Stimulated activated CD4-positive, alpha-beta T cell treated with anti-CD3 and anti-CD28 coated beads, Interleukin-4, amount 100 ng/mL, for 48 hours (primary cell): ENCODE data around the gene HOXB2.

ENCODE experiments used
- DNase-seq, 2 donors: peaks; one replicate each; pipeline ENCODE4 v3.0.0-alpha.2; 2020; ENCODE audit warnings: low read depth in 2 of 2

HOXB2 gene

DNA sequence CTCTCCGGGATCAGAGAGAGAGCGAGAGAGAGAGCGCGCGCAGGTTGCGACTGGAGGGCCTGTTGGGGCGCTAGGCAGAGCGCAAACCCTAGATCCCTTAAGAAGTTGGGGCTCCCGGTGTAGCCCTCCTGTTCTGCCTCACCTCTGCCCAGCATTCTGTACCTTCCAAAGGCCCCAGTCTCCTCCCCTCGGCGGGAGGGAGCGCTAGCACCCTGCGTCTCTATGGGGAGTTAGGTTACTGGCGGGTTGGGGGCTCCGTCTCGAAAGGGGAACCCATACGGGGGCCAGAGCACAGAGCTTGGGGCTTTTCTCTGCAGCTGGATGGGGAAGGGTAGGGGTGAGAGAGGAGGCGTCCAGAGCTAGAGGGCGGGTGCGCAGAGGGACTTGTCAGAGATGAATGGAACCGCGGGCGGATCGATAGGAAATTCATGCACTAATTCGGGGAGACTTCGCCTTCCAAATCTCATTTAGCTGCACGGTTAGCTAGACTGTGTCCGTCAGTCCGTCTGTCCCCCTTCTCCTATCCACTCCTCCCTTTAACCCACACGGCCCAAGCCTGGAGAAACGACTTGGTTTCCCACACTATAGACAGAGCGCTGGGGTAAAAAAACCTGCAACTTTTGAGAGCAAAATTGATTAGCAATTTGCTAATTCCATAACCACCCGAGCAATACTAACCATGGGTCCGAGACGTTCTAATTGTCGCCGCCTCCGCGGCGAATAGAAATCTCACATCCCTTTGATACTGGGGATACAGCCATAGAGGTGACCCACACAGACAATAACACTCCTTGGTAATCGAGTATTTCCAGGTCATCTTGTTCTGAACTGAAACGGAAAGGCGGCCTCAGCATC lies 33.9 kb upstream of the HOXB2 start:
- no peak for DNase-seq

DNA sequence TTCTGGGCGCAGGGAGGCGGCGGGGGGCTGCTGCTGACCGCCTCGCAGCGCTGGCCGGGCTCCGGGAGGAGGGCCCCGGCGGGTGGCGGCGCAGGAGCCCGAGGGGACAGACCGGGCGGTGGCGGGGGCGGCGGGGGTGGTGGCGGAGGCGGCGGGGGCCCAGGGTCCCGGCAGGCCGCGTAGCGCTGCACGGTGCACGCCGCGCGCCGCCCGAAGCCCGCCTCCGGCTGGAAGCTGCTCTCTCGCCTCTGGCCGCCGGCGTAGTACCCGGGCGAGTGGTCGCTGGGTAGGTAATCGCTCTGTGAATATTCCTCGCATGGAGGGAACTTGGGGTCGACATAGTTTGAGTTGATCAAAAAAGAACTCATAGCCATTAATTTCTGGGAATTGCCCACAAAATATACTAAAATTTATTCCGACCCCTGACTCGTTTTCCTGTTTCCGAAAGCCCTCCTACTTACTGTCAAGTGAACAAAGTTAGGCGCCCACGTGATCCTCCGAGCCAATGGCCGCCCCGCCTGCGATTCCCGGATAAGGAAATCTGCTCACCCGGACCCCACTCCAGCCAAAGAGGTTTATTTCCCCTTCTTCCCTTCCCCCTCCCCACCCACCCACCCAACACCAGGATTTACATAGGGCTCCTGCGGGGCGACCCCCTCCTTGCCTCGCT lies 33.2 kb upstream of the HOXB2 start, which contains the start of gene HOXB4:
HOXB4 (minus strand) TSS at position 405 of the 670 bp plus-strand sequence; CDS start at position 374, 31 bp downstream.
- DNase-seq: peak in 1 of 2 donors; percentile 68

- no peak for DNase-seq
Measured at GRCh38 chr17:48577330-48577945, 32.5 kb upstream of the HOXB2 start.

DNA sequence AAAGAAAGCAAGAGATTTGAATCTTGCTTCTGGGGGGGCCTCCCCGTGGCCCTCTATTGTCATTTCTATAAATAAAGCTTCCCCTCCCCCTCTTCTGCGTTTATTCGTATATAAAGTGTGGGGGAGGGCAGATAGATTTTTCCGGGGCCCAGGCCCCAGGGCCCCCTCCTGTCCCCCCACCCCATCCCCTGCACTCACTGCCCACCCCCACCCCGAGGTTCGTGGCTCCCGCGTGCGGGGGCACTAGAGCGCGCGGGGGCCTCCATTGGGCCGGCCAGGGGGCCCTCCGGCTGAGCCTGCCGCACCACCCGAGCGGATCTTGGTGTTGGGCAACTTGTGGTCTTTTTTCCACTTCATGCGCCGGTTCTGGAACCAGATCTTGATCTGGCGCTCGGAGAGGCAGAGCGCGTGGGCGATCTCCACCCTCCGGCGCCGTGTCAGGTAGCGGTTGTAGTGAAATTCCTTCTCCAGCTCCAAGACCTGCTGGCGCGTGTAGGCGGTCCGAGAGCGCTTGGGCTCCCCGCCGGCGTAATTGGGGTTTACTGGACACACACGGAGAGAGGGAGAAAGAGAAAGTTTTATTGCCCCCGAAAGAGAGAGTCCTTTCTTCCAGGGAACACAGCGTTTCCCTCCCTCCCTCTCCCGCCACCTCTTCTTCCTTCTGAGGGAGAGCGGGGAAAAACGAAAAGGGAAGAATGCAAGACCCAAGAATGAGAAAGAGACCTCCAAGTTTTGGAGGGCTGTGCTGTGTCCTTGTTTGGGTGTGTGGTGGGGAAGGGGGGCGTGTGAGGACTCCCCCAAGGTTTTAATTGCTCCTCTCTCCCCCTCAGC lies 31.8 kb upstream of the HOXB2 start:
- no peak for DNase-seq

GRCh38 chr17:48575673-48576478 lies 31.0 kb upstream of the HOXB2 start:
- no peak for DNase-seq

DNA sequence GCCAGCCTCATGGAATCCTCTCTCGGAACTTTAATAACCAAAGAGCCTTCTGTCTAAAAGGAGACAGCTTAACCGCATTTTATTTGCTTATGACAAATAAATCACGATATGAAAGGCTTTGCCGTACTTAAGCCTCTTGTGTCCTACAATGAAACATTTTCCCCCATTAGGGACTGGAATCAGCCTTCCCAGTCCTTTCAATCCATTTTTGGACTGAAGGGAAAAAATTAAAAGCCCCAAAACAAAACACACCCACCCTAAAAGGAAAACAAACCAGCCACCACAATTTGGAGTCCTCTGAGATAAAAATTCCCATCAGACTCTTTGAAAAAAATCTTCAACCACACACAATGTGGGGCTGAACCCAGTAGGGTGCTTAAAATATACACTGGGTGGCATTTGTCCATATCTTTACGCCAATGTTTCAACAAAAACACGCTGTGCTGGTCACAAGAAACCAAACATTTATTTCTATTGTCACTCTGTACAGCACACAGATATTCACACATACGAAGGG lies 30.2 kb upstream of the HOXB2 start:
- DNase-seq: no peak

GRCh38 chr17:48574505-48575065 lies 29.7 kb upstream of the HOXB2 start:
- DNase-seq: no peak

- DNase-seq: no peak
Measured at GRCh38 chr17:48571826-48572417, 27.0 kb upstream of the HOXB2 start.

GRCh38 chr17:48571024-48571818 lies 26.3 kb upstream of the HOXB2 start:
- DNase-seq: no peak

- no peak for DNase-seq
Measured at GRCh38 chr17:48570325-48571023, 25.6 kb upstream of the HOXB2 start.

DNA sequence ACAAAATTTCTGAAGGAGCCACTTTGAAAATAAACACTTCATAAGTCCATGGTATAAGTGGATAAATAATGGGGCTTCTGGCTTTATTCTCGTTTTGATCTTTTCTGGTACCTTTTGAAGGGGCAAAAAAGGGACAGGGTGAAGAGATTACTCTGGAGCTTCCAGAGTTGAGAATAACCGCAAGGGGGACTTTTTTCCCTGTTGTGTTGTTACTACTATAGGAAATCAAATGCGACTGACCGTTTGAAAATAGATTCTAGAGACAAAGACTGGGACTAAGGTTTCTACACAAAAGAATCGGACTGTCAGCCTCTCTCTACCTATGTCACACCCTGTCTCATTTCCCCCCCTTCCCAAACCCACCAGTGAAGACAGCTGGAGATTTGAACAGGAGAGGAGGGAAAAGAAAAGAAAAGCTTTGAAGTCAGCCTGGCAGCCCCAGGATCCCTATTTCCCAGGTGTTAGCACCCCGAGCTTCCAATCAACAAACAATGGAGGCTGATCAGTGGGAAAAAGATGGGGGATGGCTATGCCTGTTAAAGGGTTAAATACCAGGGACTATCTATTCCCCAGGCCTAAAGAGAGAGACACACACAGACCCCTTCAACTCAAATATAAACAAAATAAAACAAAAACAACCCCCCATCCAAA lies 24.9 kb upstream of the HOXB2 start:
- DNase-seq: no peak

- no peak for DNase-seq
Measured at GRCh38 chr17:48569240-48569582, 24.3 kb upstream of the HOXB2 start.

GRCh38 chr17:48568499-48569239 lies 23.8 kb upstream of the HOXB2 start:
- DNase-seq: no peak

DNA sequence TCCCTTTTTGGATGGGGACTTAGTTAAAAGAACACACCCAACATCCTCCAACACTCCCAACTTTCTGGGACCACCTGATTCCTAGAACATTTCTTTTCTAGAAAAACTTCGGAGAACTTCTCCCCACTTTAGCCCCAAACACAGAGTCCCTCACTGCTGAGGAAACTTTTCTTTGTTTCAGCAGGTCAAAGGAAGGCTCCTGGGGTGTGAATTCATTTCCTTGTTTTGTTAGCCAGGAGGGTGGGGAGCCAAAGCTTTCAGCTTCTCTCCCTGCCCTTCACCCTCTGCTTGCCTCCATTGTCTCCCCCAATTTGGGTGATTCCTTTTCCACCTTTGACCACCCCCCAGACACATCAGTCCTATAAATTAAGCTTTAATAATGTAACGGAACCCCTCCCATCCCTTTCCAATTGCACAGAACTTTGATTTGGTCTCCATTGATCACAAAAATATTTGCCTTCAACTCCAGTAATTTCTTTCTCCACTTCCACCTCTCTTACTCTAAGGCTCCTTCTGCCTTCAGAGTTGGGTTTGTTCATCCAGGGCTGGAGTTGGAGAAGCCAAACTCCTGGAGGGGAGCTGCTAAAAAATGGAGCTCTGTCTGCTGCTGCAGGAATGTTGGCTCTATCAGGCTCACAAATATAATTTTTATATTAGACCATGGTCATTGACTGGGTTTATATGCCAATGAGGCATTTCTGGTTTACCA lies 22.9 kb upstream of the HOXB2 start:
- DNase-seq: no peak

- DNase-seq: no peak
Measured at GRCh38 chr17:48567209-48567608, 22.3 kb upstream of the HOXB2 start.

- no peak for DNase-seq
Measured at GRCh38 chr17:48566717-48567116, 21.8 kb upstream of the HOXB2 start.
